HuH-7.5 (cell line): ENCODE results near the gene CIBAR2.

Experiments used
- DNase-seq: peaks from one replicate; pipeline ENCODE4 v3.0.0; 2011; ENCODE audit warnings: low spot score

The CIBAR2 gene

GRCh38 chr16:85112364-85112763 lies at the start of gene CIBAR2:
CIBAR2 (minus strand) TSS chr16:85112472; CDS start chr16:85112352, 120 bp downstream.
- no peak for DNase-seq

- no peak for DNase-seq
Observed at GRCh38 chr16:85159179-85159980, 47.1 kb upstream of the CIBAR2 start.

- no peak for DNase-seq
Observed at GRCh38 chr16:85158743-85159178, 46.5 kb upstream of the CIBAR2 start.

- no peak for DNase-seq
Observed at GRCh38 chr16:85157813-85158742, 45.8 kb upstream of the CIBAR2 start.

GRCh38 chr16:85157372-85157771 lies 45.1 kb upstream of the CIBAR2 start:
- DNase-seq = no peak

GRCh38 chr16:85156869-85157268 lies 44.6 kb upstream of the CIBAR2 start:
- no peak for DNase-seq

GRCh38 chr16:85156440-85156839 lies 44.2 kb upstream of the CIBAR2 start:
- no peak for DNase-seq

GRCh38 chr16:85153656-85154091 lies 41.4 kb upstream of the CIBAR2 start:
- DNase-seq = no peak

GRCh38 chr16:85153046-85153445 lies 40.8 kb upstream of the CIBAR2 start:
- no peak for DNase-seq

- no peak for DNase-seq
Observed at GRCh38 chr16:85152414-85153030, 40.2 kb upstream of the CIBAR2 start.

GRCh38 chr16:85151603-85152413 lies 39.5 kb upstream of the CIBAR2 start:
- no peak for DNase-seq

- DNase-seq = no peak
Observed at GRCh38 chr16:85151079-85151602, 38.9 kb upstream of the CIBAR2 start.

- no peak for DNase-seq
Observed at GRCh38 chr16:85150331-85150940, 38.2 kb upstream of the CIBAR2 start.

- no peak for DNase-seq
Observed at GRCh38 chr16:85149776-85150175, 37.5 kb upstream of the CIBAR2 start.

- no peak for DNase-seq
Observed at GRCh38 chr16:85148931-85149330, 36.7 kb upstream of the CIBAR2 start.

- DNase-seq = no peak
Observed at GRCh38 chr16:85146922-85147651, 34.8 kb upstream of the CIBAR2 start.

- no peak for DNase-seq
Observed at GRCh38 chr16:85146532-85146797, 34.2 kb upstream of the CIBAR2 start.

- DNase-seq = no peak
Observed at GRCh38 chr16:85145734-85146531, 33.7 kb upstream of the CIBAR2 start.

GRCh38 chr16:85145188-85145587 lies 32.9 kb upstream of the CIBAR2 start:
- no peak for DNase-seq
